CD14-positive monocyte (primary cell): ENCODE measurements around the gene EPHA2. TPM values are rescaled to one million over a fixed set of nuclear protein-coding genes. Genes with fewer than 3 reads are reported as not detected.

ENCODE experiments used
- DNase-seq, 3 donors: peaks; one replicate each; pipeline ENCODE4 v3.0.0-alpha.2; 2011 to 2022
- H2AFZ ChIP-seq: 2 replicates; pipeline ENCODE4 v1.6.0; 2012; ENCODE audit warnings: mild to moderate bottlenecking, low read depth, low read length, inconsistent platforms; ENCODE audit not compliant: insufficient read depth, poor library complexity, severe bottlenecking
- H3K27ac ChIP-seq, 2 donors: 1 replicate in 1 of 2; 2 replicates in 1 of 2; pipeline ENCODE4 v1.5.1; 2012 to 2013; ENCODE audit warnings: low read length in 2 of 2, control low read depth in 1 of 2, inconsistent platforms in 1 of 2, low read depth in 1 of 2, mild to moderate bottlenecking in 1 of 2
- H3K27me3 ChIP-seq, 2 donors: one replicate each; pipeline versions ENCODE4 v1.6.0 to v1.6.1; 2011 to 2013; ENCODE audit warnings: low read length in 2 of 2; ENCODE audit not compliant: control insufficient read depth in 2 of 2, insufficient read depth in 2 of 2
- H3K36me3 ChIP-seq, 2 donors: replicated peaks in 1 of 2; 1 replicate in 1 of 2; 2 replicates in 1 of 2; pipeline versions ENCODE4 v1.5.1 to v1.6.1; 2012 to 2013; ENCODE audit warnings: low read length in 2 of 2, control low read depth in 1 of 2, inconsistent platforms in 1 of 2, mild to moderate bottlenecking in 1 of 2; ENCODE audit not compliant: insufficient read depth in 2 of 2, control insufficient read depth in 1 of 2
- H3K4me1 ChIP-seq, 2 donors: 1 replicate in 1 of 2; 2 replicates in 1 of 2; pipeline versions ENCODE4 v1.5.1 to v1.6.1; 2012 to 2013; ENCODE audit warnings: low read length in 2 of 2, control low read depth in 1 of 2, inconsistent platforms in 1 of 2, mild to moderate bottlenecking in 1 of 2, moderate library complexity in 1 of 2; ENCODE audit not compliant: insufficient read depth in 2 of 2, control insufficient read depth in 1 of 2
- H3K4me2 ChIP-seq: replicated peaks from 2 replicates; pipeline ENCODE3; 2012; ENCODE audit warnings: low read length, moderate library complexity, mild to moderate bottlenecking; ENCODE audit not compliant: poor library complexity, severe bottlenecking; ENCODE audit errors: extremely low read depth
- H3K4me3 ChIP-seq, 3 experiments: fragments of 200-600 bp in 1 of 3; sonication (generic) in 1 of 3; replicated peaks in 1 of 3; 1 replicate in 2 of 3; 2 replicates in 1 of 3; pipeline ENCODE4 v1.5.1; 2011 to 2013; ENCODE audit warnings: low read length in 3 of 3, mild to moderate bottlenecking in 3 of 3, control low read depth in 2 of 3, low read depth in 2 of 3, inconsistent platforms in 1 of 3, moderate library complexity in 1 of 3
- H3K79me2 ChIP-seq: 2 replicates; pipeline ENCODE4 v1.6.0; 2012; ENCODE audit warnings: mild to moderate bottlenecking, control low read depth, inconsistent platforms, low read length, moderate library complexity; ENCODE audit not compliant: insufficient read depth
- H3K9ac ChIP-seq: 2 replicates; pipeline ENCODE4 v1.6.0; 2017; ENCODE audit warnings: low read length, mild to moderate bottlenecking; ENCODE audit not compliant: insufficient read depth, poor library complexity, severe bottlenecking
- H3K9me3 ChIP-seq, 2 donors: replicated peaks in 1 of 2; 1 replicate in 1 of 2; 2 replicates in 1 of 2; pipeline versions ENCODE4 v1.5.1 to v1.6.1; 2012 to 2013; ENCODE audit warnings: low read length in 2 of 2, control low read depth in 1 of 2; ENCODE audit not compliant: control insufficient read depth in 1 of 2, insufficient read depth in 1 of 2
- H4K20me1 ChIP-seq: 2 replicates; pipeline ENCODE4 v1.6.0; 2012; ENCODE audit warnings: mild to moderate bottlenecking, low read length, control low read depth, moderate library complexity; ENCODE audit not compliant: insufficient read depth
- H3K27ac Mint-ChIP-seq, 7 donors: one replicate each; pipeline ENCODE4 v1.8.0; 2020; ENCODE audit warnings: mild to moderate bottlenecking in 7 of 7, mixed read lengths in 7 of 7, moderate library complexity in 6 of 7, inconsistent platforms in 2 of 7
- H3K27me3 Mint-ChIP-seq, 3 donors: one replicate each; pipeline ENCODE4 v1.8.0; 2021 to 2022; ENCODE audit warnings: low read depth in 3 of 3, mild to moderate bottlenecking in 3 of 3, mixed read lengths in 3 of 3, moderate library complexity in 3 of 3, inconsistent platforms in 1 of 3
- H3K36me3 Mint-ChIP-seq, 2 donors: one replicate each; pipeline ENCODE4 v1.8.0; 2020; ENCODE audit warnings: mixed read lengths in 2 of 2, inconsistent platforms in 1 of 2, mild to moderate bottlenecking in 1 of 2
- H3K4me1 Mint-ChIP-seq: one replicate; pipeline ENCODE4 v1.8.0; 2020; ENCODE audit warnings: mild to moderate bottlenecking, mixed read lengths
- H3K4me3 Mint-ChIP-seq, 2 donors: one replicate each; pipeline ENCODE4 v1.8.0; 2020; ENCODE audit warnings: mild to moderate bottlenecking in 2 of 2, mixed read lengths in 2 of 2, moderate library complexity in 1 of 2
- H3K9me3 Mint-ChIP-seq, 7 donors: one replicate each; pipeline ENCODE4 v1.8.0; 2020 to 2022; ENCODE audit warnings: mixed read lengths in 7 of 7, mild to moderate bottlenecking in 6 of 7, moderate library complexity in 6 of 7, inconsistent platforms in 2 of 7
- WGBS: methylation state at CpG from one replicate; pipeline ENCODE4 v1.1.5; 2013; ENCODE audit warnings: missing lambda C conversion rate; ENCODE audit not compliant: insufficient coverage; 5-methylcytosine and 5-hydroxymethylcytosine counted together
- intact Hi-C, 2 donors: fragments of 100-400 bp; cut with micrococcal nuclease; formaldehyde crosslinking; loops; one replicate each; pipeline versions ENCODE4 v1.15.0 to v1.15.1; 2023
- polyA plus RNA-seq, 3 donors: library from polyadenylated mRNA; depleted of rRNA in 1 of 3; unstranded in 2 of 3; stranded (reverse) in 1 of 3; fragments of 300-500 nt in 2 of 3; fragments of >200 nt in 1 of 3; fragmentation: Illumina TruSeq in 2 of 3; gene quantifications; 1 replicate in 2 of 3; 2 replicates in 1 of 3; pipeline ENCODE4 v1.2.3, GENCODE V29; 2012 to 2021
- TF ChIP-seq, protein P1 (sequence below): fragments of 200-600 bp; IDR thresholded peaks from one replicate; pipeline ENCODE4 v1.8.0; 2022; ENCODE audit warnings: antibody characterized with exemption, mild to moderate bottlenecking

The EPHA2 gene
- polyA plus RNA-seq, 3 donors: 0.03 TPM; not detected in 2

DNA sequence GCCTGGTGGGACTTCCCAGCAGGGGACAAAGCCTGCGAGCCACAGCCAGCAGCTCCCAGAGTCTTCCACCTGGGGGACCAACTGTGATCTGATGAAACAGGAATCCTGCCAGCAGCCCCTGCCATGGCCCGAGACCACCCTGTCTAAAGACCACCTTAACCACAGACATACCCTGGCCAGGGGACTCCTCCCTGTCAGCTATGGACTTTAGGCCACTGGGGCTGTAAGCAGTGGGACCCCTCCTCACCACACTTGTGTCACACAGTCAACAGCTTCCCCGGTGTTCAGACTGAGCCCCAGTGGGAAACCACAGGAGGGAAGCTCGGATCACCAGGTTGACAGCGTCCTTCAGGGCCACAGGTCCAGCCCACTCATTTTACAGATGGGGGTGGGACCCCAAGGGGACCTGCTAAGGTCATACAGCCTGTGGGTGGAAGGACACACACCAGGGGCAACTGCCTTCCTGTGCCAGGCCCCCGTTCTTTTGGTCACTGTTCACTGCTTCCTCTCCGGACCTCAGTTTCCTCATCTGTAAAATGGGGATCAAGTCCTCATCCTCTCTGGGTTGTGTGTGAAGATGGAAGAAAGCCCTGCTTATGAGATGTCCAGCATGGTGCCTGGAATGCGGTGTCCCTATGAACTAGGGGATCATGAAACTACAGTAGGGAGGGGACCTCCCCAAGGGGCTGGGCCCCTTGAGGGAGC, 11.4 kb downstream of the EPHA2 start:
- no peak overlapping the region for H3K4me2 ChIP-seq
- no peaks in the 10 kb centered on the region for H3K36me3 ChIP-seq

DNA sequence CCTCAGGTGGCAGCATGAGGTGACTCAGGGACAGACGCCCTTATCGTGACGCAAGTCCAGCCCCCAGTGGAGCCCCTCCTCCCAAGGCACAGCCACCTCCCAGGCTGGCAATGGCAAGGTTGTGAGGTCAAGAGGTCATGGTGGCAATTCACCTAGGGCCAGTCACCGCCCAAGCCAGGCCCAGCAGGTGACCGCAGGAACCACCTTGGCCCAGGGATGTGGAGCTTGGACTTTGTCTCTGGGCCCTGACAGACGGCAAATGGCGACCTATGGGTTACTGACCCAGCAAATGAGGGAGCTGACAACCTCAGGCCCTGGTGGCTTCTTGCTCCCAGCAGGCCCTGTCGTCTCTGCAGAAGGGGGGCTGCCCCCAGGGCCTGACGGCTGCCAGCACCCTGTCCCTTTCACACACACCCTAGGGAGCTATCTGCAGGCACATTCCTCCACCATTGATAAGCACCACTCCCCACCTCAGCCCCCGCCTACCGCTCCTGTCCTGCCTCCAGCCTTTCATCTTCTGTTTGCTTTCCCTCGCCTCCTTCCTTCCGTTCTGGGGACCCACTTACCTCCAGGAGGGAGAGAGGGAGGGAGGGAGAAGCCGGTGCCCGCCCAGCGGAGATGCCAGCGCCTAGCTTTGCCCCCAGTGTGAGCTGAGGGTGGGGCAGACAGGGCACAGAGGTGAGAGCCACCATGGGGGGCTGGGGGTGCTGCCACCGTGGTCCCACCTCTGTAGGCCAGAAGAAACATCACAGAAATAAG, 12.1 kb downstream of the EPHA2 start:
- 75% methylated on average over 11 of the region's 18 CpGs for WGBS

More for the DNA sequence above, 11.4 kb downstream of the EPHA2 start:
- TF ChIP-seq, protein P1, sequence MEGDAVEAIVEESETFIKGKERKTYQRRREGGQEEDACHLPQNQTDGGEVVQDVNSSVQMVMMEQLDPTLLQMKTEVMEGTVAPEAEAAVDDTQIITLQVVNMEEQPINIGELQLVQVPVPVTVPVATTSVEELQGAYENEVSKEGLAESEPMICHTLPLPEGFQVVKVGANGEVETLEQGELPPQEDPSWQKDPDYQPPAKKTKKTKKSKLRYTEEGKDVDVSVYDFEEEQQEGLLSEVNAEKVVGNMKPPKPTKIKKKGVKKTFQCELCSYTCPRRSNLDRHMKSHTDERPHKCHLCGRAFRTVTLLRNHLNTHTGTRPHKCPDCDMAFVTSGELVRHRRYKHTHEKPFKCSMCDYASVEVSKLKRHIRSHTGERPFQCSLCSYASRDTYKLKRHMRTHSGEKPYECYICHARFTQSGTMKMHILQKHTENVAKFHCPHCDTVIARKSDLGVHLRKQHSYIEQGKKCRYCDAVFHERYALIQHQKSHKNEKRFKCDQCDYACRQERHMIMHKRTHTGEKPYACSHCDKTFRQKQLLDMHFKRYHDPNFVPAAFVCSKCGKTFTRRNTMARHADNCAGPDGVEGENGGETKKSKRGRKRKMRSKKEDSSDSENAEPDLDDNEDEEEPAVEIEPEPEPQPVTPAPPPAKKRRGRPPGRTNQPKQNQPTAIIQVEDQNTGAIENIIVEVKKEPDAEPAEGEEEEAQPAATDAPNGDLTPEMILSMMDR: no peak
- intact Hi-C loops: no loop called here
- Mint-ChIP-seq H3K27me3 (peaks cover 10 to 25% (median 20%) of the 10 kb centered on the region in 3 donors), H3K4me1 (no peaks in the 10 kb centered on the region), H3K27ac (no peak overlapping the region), H3K4me3 (no peak overlapping the region), H3K36me3 (no peaks in the 10 kb centered on the region), H3K9me3 (peaks cover 0 to 2% (median 0%) of the 10 kb centered on the region in 7 donors)
- H2AFZ ChIP-seq: no peak overlapping the region
- no peak overlapping the region for H3K27ac ChIP-seq
- WGBS: 40% methylated on average over 6 of the region's 8 CpGs
- H4K20me1 ChIP-seq: no peaks in the 10 kb centered on the region
- H3K79me2 ChIP-seq: no peaks in the 10 kb centered on the region
- H3K9ac ChIP-seq: no peak overlapping the region
- H3K4me1 ChIP-seq: no peaks in the 10 kb centered on the region
- no peaks in the 10 kb centered on the region for H3K9me3 ChIP-seq
- DNase-seq: no peak
- no peaks in the 10 kb centered on the region for H3K27me3 ChIP-seq
- H3K4me3 ChIP-seq: no peak overlapping the region

More for the DNA sequence above, 12.1 kb downstream of the EPHA2 start:
- Mint-ChIP-seq H3K4me1 (no peaks in the 10 kb centered on the region), H3K4me3 (no peak overlapping the region), H3K36me3 (no peaks in the 10 kb centered on the region), H3K27me3 (peaks cover 10 to 25% (median 20%) of the 10 kb centered on the region in 3 donors), H3K27ac (no peak overlapping the region), H3K9me3 (peaks cover 0 to 2% (median 0%) of the 10 kb centered on the region in 7 donors)
- Histone ChIP-seq H3K27me3 (no peaks in the 10 kb centered on the region), H3K4me3 (no peak overlapping the region), H3K9me3 (no peaks in the 10 kb centered on the region), H3K79me2 (no peaks in the 10 kb centered on the region), H3K4me2 (no peak overlapping the region), H4K20me1 (no peaks in the 10 kb centered on the region), H2AFZ (no peak overlapping the region), H3K9ac (no peak overlapping the region), H3K27ac (no peak overlapping the region), H3K36me3 (no peaks in the 10 kb centered on the region), H3K4me1 (no peaks in the 10 kb centered on the region)
- no peak for DNase-seq
- intact Hi-C loops: no loop called here
- TF ChIP-seq, protein P1: no peak
